Colon (tissue), 2 donors: ENCODE data around the gene BPIFB2.

Experiments
- FAIRE-seq: peaks from 2 replicates; lab custom pipeline; 2012; peaks lifted over from hg19 to GRCh38; lab: Jason Lieb, UNC
- donor health status: control.
- donor health status: control.

Gene BPIFB2

DNA sequence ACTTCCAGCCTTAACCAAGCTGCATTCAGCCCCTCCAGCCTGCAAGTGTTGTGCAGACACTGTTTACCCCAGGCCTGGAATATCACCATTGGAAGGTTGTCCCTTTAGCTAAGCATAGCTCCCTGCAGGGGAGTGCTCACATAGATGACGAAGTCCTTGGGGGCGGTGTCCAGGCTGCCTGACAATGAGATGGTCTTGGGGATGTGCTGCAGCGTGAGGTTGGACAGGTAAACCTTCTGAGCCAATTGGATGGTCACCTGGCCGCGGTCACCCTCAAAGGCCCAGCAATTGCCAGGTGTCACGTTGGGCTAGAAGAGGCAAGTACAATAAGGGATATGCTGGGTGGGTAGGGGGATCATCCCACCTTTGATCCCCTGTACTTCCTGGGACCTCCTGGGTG lies 21.9 kb upstream of the BPIFB2 start:
- no peak for FAIRE-seq

DNA sequence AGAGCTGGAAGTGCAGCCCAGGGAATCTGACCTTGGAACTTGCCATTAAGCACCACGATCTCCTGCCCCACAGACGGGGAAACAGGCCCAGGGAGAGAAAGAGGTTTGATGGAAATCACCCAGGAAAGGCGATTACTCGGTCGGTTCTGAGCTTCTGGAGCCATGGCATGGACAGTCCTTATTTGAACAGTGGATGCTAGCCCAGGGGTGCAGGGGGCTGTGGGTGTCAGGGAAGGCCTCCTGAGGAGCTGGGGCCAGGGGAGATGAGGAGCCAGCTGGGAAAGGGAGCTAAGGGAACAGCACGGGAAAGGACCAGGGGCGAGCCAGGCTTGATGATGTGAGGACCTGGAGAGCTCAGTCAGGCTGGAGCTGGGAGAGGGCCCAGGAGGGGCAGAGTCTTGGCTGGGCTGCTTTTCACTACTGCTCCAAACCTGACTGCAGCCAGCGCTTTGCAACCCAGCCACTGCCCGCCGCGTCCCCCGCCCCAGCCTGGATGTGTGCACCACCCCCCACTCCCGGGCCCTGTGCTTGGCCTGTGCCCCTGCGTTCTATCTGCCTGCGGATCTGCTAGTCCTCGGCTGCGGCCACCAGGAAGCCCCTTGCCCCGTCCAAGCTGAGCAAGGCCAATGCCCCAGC lies 21.1 kb upstream of the BPIFB2 start:
- no peak for FAIRE-seq

DNA sequence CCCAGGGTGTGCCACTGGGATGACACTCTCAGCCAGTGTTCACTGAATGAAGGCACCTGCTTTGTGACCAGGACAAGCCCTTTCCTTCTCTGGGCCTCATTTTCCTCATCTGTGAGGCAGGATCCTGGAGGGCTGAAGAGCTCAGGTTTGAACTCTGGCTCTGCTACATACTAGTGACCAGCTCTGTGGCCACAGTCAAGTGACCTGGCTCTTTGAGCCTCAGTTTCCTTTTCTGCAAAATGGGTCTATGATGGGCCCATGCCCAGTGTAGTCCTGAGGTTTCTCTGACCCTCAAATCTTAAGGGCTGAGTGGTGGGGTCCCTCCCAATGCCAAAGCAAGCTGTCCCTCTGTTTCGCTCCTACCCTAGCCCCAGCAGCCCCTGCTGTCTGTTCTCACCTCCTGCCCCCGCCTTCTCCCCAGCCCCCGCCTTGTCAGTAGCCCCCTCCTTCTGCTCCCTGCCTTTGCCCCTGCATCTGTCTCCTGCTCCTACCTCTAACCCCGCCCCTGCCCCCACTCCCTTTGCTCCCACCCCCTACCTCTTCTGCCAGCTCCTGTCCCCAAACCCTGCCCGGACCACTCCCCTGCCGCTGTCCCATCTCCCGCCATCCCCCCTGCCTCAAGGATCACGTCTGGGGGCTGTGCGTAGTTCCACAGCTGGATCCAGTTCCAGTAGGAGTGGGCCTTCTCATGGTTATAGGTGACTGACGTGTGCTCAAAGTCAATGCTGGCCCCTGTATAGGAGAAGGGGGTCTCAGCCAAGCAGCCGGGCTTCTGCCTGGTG lies 20.3 kb upstream of the BPIFB2 start:
- FAIRE-seq, result no peak

DNA sequence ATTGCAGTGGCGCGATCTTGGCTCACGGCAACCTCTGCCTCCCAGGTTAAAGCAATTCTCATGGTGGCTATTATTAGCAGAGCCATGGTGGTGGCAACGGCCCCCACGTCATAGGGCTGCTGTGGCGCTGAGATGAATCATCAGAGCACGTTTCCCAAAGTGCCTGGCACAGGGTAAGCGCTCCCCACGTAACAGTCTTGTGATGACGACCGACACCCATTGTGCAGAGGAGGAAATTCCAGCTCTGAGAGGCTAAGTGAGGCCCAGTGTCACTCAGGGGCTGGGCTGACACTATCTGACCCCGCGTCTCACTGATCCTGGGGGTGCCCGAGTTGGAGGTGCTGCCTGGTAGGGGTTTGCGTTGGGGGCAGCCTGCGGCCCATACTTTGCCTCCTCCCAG lies 19.5 kb upstream of the BPIFB2 start:
- FAIRE-seq, result no peak

DNA sequence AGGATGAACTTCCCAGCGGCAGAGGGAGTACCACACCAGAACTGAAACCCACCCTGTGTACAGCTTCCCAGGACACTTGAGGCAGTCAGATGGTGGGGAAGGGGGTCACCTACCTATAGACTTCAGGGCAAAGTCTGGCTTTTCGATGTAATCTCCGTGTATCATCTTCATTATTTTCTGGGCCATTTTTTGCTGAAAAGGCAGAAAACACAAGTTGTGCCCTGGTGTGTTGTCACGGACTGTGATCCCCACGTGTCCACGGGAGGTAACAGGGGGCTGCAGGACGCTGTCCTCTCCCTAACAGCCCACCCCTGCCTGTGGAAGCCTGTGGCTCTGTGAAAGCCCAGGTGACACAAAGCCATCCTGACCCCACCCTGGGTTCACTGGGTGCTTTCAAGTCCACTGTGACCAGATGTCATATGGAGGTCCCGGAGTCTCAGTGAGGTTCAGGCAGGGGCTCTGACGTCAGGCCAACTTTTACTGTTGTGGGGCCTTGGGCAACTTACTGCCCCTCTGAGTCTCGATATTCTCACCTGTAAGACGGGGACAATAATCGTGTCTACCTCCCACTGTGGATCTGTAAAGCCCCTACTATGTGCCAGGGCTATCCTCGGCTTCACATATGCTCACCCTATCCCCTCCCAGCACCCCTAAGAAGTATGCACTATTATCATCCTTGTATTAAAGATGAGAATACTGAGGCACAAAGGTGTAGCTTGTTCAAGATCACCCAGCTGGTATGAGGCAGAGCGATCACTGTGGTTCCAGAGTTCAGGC lies 17.8 kb upstream of the BPIFB2 start:
- FAIRE-seq, result no peak

DNA sequence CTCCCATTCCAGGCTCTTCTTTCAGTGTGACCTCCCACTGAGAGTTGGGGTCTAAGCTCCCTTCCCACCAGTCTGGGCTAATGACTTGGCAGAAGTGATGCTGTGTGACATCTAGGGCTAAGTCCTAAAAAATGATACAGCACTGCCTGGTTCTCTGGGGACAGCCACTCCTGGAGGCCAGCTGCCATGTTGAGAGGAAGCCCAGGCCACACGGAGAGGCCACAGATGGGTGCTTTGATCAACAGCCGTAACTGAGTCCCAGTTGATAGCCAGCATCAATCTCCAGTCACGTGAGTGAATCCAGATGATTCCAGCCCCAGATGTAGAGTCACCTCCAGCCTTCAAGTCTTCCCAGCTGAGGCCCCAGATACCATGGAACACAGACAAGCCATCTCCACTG lies 17.1 kb upstream of the BPIFB2 start:
- FAIRE-seq, result no peak

DNA sequence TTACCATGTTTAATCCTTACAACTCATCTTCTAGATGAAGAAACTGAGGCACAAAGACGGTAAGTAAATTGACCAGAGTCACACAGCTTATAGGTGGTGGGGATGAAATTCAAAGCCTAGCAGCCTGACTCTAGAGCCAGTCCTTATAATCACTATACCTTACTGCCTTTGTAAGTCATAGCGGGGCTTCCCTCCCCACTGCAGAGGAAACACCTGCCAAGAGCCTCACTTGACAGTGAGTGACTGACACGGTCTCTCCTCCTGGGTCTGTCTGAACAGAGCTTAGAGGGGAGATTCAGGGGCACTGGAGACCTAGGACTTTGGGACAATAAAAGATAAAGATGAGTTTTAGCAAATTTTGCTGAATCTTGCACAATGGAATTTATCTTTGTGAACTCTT lies 16.1 kb upstream of the BPIFB2 start:
- no peak for FAIRE-seq

DNA sequence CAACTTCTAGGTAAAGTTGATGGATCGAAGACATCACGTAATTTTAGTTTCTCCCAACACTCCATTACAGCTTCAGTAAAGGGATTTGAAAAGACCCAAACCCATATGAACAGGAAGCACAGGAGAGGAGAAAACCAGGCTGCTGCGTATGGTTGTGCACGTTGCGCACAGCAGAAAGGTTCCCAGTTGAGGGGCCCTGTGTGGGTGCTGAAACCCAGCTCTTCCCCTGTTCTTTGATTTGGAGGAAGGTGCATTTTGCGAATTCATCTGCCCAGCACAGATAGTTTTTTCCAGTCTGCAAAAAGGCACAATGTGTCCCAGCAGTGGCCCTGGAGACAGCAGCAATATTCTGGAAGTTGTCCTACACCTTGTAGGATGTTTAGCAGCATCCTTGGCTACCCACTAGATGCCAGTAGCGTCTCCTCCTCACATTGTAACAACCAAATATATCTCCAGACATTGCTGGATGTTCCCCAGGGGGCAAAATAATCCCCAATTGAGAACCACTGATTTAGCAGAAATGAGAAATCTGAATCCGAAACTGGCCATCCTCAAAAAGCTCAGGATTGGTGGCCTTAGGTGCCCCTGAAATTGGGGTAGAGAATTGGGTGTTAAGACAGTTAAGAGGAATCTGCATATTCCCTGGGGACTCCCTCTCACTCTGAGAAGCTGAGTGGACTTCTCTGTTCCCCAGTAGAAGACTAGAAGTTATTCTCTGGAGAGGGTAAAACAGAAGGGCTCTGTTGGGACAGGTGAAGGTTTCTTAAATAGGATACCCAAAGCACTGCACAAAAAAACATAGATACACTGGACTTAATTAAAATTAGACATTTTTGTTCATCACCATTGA lies 15.5 kb upstream of the BPIFB2 start:
- FAIRE-seq, result no peak

DNA sequence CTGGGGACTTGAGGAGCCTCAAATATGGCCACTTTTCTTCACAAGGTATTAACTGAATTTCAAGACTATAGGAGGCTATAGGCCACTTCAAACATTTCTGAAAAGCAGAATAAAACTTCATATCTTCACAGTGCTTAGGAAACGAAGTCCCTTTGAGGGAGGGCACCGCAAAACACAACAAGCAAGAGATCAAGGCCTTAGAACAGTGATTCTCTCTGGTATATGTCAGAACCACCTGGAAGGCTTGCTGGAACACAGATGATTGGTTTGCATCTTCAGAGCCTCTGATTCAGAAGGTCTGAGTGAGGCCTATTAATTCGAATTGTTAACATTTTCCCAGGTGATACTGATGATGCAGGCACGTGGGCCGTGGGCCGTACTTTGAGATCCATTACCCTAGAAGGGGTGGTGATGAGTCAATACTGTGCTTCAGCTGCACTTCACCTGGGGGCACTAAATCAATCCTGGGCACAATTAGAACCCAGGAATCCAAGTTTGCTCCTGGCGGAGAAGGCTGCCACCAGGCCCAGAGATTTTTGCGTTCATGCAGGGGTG lies 13.9 kb upstream of the BPIFB2 start:
- no peak for FAIRE-seq

DNA sequence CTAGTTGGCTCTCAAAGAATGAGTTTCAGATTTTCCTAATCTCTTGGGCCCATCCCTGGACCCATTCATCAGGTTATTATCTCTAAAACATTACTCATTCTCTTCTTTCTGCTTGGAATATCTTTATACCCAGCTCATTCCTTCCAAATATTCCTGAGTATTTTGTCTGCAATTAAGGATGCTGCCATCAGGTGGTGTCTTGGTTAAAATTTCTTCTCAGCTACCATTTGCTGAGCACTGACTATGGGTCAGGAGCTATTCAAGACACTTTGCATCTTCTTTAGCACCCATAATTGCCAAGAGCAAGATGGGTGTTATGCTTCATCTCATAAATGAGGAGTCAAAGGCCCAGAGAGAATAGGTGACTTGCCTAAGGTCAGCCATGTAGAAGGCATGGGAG lies 11.7 kb upstream of the BPIFB2 start:
- no peak for FAIRE-seq

DNA sequence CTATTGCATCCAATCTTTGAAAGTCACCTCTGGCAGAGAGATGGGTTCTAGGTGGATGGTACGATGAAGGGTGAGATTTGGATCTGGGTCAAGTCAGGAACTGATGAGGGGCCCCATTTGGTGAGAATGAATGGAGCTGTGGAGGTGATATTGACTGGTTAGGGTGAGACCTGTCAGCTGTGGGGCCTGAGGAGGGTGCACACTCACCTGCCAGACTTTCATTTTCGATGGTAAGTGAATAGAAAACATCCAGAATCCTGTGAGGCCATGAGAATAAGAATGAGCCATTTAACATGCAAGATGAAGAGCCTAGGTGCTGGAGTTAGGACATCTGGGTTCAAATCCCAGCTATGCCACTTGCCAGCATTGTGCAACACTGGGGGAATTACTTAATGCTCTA lies 10.1 kb upstream of the BPIFB2 start:
- FAIRE-seq, result no peak

DNA sequence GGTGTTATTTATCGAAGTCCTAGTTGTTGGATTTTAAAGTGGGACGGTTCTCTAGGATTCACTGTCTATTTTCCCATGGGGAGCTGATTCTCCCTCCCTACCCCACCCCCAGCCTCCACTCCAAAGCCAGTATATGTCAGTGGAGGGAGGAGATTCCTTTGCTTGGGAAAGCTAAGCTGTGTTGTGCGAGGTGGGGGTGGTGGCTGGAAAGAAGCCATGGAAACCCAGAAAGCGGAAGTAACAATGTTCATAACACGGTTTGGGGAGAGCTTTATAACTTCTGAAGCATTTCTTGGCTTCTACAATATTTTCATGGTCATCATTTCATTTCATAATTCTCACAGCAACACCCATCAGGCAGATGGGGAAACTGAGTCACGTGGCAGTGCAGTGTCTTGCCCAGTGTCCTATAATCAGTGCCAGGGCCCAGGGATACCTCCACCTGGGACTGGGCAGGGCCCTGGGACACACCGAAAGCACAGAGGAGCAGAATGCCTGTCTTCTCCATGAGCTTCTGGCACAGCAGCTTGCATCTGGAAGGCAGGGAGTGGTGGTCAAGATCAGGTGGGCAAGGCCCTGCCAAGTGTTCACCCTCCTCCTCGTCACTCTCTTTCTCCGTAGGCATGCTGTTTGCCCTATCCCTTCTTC lies 7.8 kb upstream of the BPIFB2 start:
- no peak for FAIRE-seq

DNA sequence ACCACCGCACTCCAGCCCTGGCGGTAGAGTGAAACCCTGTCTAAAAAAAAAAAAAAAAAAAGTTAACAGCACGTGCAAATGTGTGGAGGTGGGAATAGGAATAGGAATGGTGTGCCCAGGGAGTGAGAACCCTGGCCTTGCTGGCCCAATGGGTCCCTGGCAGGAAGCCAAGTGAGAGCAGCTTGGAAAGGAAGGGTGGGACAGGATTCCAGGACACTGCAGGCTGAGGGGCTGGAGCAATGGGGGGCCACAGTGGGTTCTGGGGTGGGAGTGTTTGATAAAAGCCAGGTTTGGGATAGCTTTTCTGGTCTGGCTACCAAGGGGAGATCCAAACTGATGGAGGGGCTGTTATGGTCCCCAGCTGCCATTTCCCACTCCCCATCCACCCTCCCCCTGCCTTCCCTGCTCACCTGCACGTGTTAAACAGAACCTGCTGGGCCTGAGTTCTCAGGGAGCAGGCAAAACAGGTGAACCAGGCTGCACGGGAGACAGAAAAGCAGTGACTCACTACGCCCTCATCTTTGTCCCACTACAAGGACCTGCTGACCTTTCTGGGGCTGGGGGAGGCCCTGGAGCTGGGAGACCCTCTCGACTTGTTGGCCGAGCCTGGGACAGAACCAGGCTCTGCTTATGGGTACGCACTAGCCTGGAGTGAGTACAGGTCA lies 6.6 kb upstream of the BPIFB2 start:
- no peak for FAIRE-seq

DNA sequence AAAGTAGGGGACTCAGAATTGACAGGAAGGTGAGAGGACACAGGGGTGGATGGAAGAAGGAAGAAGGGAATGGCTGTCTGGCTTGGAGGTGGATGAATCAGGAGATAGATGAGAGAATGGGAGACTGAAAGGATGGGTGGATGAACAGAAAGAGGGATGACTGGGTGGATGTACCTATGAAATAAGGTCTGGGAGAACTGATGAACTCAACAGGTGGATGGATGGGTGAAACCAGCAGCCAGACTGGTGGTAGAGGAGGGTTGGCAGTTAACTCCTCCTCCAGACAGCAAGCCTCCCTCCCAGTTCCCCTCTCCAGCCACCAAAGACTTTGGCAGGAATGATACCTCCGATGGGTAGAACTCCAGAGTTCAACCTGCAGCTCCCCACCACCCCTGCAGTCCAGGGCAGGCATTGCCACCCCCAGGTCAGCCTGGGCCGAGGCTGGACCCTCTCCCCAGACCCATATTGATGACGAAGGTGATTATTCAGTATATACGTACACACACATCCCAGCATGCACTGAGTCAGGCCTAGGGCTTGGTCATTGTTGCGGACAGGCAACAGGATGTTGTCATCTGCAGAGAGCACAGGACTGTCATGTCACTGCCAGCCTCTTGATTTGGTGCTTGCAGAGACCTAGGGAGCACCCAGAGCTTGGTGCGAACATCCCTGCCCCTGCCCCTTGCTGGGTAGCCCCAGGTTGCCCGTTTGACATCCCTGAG lies 5.3 kb upstream of the BPIFB2 start:
- no peak for FAIRE-seq

DNA sequence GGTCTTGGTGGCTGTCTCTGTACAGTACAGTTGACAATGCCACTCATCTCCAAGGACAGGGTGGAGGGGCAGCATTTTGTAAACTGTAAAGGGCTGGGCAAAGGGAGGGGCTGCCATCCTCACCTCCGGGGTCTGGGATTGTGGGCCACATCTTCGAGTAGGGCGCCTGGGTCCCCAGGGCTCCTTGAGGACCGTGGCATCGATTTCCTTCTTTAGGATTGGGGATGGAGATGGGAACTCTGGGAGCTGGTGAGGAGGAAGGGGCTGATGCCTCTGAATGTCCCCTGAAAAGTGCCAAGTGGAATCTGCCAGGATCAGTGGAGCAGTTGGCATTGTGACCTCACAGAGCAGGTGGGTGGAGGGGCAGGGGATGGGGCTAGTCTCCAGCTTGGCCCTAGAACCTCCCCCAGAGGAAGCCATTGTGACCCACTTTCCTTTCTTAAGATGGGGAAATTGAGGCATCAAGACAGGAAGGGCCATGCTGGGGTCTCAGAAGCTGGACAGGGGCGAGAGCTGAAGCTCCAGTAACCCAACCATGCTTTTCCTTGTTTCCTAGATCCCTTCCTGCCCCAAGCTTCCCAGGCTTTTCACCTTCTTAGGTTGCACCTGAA lies 3.3 kb upstream of the BPIFB2 start, which contains the start of gene SUN5:
Gene SUN5, minus strand, starts transcription at position 293 of the 611 bp plus-strand sequence. Its CDS starts 93 bp downstream, at position 200.
- no peak for FAIRE-seq

DNA sequence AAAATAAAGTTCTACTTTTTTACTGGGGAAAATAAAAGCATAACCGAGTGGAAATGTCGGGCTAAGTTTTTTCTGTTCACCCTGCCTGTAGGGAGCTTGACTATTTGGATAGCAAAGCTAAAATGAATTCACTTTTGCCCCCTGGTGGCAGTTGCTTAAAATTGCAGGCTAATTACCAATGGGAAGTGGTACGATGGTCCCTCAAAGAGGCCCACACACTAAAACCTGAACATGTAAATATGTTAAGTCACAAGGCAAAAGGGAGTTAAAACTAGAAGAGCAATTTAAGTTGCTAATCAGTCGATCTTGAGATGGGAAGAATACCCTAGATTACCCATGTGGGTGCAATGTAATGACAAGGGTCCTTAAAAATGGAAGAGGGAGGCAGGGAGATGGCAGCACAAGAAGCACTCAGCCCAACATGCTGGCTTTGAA lies 2.4 kb upstream of the BPIFB2 start:
- FAIRE-seq, result no peak

DNA sequence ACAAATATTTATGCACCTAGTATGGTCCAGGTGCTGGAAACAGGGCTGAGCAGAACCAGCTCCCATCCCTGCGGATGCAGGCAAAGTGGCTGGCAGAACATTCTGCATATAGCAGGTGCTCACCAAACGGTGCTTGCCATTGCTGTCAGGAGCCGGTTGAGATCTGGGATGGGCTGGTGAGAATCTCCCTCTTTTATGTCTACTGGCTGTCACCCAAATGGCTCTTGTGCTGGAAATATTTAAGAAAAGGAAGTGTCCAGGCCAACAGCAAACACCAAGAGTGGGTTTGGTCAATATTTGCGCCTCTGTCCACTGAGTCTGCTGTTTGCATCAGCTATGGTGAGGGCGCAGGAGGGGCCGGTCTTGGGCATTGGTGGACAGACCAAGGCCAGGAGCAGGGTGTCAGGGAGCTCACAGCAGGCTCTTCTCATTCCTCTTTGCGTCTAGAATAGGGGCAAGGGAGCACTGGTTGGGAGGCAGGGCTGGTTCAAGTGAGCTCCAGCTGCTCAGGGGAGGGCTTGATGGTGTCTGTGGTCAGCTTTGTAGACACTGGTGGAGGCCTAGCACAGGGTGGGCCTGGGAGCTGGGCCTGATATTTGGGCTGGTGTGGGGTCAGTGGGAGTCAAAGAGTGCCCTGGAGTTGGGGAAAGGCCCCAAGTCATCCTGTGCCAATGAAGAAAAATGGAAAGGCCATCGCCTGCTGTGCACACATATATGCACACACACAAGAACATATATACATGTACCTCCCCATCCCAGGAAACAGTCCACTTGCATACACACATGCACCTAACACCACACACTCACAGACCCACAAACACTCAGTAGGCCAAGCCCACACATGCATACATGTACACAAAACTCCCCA lies 1.4 kb upstream of the BPIFB2 start:
- FAIRE-seq, result no peak

DNA sequence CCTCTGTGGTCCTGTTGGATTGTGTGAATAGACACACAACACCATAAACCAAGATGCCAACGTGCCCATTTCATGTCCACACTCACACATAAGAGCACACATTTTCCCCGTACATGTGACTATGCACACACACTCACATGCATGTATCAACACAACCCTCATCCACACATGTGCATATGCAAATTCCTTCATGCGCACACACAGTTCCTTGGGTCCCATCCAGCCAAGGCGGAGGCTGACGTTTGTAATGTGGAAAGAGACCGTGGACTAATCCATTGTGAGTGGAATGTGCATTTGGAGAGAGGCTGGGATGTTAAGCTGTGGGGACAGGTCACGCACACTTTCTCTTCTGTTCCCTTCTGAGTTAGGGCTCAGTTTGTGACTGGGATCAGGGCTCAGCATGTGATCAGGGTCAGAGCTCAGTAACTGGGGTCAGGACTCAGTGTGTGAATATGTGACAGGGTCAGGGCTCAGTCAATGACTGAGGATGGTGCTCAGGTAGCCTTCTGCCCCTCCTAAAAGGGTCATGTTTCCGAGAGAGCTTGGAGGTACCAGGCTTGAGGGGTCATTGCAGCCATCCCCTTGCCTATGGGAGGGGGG lies 628 bp upstream of the BPIFB2 start:
- FAIRE-seq, result no peak
